ENCODE results near the gene NR6A1.

NR6A1 gene

DNA sequence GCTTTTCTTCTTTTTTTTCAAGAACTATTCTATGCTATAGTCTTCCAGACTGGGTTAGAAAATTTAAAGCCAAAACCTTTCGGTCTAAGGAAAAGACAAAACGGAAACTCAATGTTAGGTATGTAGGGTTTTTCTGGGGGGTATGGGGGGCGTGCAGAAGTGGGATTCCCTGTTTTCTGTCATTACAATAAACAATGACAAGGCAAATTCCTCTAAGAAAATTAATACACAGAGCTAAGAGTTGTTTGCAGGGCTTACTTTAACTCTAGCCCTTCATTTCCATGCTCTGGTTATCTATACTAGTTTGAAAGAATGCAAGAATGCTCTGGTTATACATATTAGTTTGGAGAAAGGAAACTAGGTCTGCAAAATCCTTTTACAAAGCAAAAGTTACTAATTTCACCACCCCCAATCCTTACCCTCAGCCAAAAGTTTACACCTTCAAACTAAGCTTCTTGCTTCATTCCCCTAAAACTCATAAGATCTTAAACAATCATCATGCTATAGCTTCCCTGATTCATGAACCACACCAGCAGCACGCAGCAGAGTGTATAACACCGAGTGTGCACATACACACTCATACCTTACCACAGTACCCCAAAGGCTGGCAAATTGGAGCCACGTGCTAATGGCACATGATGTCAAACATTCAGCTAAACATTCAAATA lies 174.8 kb downstream of the NR6A1 start:
- Histone ChIP-seq H3K9ac (no peak overlapping the region), H3K27me3 (ENCODE audit: control insufficient read depth, insufficient read depth, low read length) (no peaks in the 10 kb centered on the region), H3K79me2 (no peaks in the 10 kb centered on the region), H2AFZ (no peak overlapping the region), H3K4me2 (ENCODE audit: low read length) (no peak overlapping the region), H3K27ac (no peak overlapping the region), H3K4me1 (no peaks in the 10 kb centered on the region), H3K9me3 (ENCODE audit: control insufficient read depth, low read length) (no peaks in the 10 kb centered on the region), H3K36me3 (ENCODE audit: control insufficient read depth, insufficient read depth, low read length) (no peaks in the 10 kb centered on the region), H3K4me3 (ENCODE audit: low read depth, low read length) (no peak overlapping the region)
- TF ChIP-seq CTCF (IDR thresholded peaks at IDR 0.05): no peak

DNA sequence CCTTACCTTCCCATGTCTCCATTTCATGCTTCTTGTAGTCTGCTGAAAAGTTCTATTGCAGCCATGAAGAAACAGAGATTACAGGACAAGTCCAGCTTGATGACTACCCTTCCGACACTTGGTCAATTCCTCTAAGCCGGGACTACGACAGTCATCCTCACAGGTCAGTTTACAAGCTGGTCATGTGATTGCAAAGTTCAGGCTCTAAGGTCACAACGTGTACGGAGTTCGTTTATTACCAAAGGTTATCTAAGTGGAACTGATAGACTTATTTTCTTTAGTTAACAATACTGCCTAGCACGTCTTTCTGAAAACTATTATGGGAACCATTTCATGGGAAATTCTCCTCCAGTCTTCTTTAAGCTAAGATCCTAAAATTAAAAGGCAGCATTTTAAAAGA lies 175.4 kb downstream of the NR6A1 start:
- H3K4me1 ChIP-seq: no peaks in the 10 kb centered on the region
- H3K27ac ChIP-seq: no peak overlapping the region
- H3K27me3 ChIP-seq (ENCODE audit: control insufficient read depth, insufficient read depth, low read length): no peaks in the 10 kb centered on the region
- no peak overlapping the region for H3K4me3 ChIP-seq (ENCODE audit: low read depth, low read length)
- no peak overlapping the region for H3K4me2 ChIP-seq (ENCODE audit: low read length)
- no peaks in the 10 kb centered on the region for H3K79me2 ChIP-seq
- H3K9me3 ChIP-seq (ENCODE audit: control insufficient read depth, low read length): no peaks in the 10 kb centered on the region
- no peak overlapping the region for H2AFZ ChIP-seq
- no peaks in the 10 kb centered on the region for H3K36me3 ChIP-seq (ENCODE audit: control insufficient read depth, insufficient read depth, low read length)
- no peak overlapping the region for H3K9ac ChIP-seq
- TF ChIP-seq CTCF (IDR thresholded peaks at IDR 0.05): no peak

DNA sequence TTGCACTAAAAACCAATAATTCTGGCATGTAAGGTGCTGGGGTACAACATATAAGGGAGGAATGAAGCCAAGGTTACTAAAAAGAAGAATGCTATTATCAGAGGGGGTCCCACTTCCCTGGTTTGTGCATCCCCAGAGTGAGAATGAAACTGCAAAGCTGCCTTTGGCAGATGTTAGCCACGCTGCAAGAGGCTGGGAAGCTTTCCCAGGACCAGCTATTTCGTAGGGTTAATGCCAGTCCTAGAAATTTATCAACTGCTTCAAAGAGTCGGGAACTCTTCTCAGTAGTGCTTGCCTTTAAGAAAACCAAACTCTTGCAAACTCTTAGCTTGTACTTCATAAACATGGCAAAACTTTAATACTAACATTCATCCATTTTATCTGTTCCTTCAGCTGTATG lies 176.4 kb downstream of the NR6A1 start:
- no peaks in the 10 kb centered on the region for H3K36me3 ChIP-seq (ENCODE audit: control insufficient read depth, insufficient read depth, low read length)

GRCh38 chr9:124594225-124594624 lies 176.9 kb downstream of the NR6A1 start:
- no peaks in the 10 kb centered on the region for H3K36me3 ChIP-seq (ENCODE audit: control insufficient read depth, insufficient read depth, low read length)
- no peak overlapping the region for H3K27ac ChIP-seq
- H3K4me3 ChIP-seq (ENCODE audit: low read depth, low read length): no peak overlapping the region

More for the DNA sequence above, 176.4 kb downstream of the NR6A1 start:
- TF ChIP-seq CTCF (IDR thresholded peaks at IDR 0.05): no peak
- no peak overlapping the region for H2AFZ ChIP-seq
- H3K4me1 ChIP-seq: no peaks in the 10 kb centered on the region
- no peak overlapping the region for H3K4me3 ChIP-seq (ENCODE audit: low read depth, low read length)
- H3K4me2 ChIP-seq (ENCODE audit: low read length): no peak overlapping the region
- no peaks in the 10 kb centered on the region for H3K27me3 ChIP-seq (ENCODE audit: control insufficient read depth, insufficient read depth, low read length)
- no peak overlapping the region for H3K27ac ChIP-seq
- no peak overlapping the region for H3K9ac ChIP-seq
- H3K9me3 ChIP-seq (ENCODE audit: control insufficient read depth, low read length): no peaks in the 10 kb centered on the region
- no peaks in the 10 kb centered on the region for H3K79me2 ChIP-seq

More at GRCh38 chr9:124594225-124594624, 176.9 kb downstream of the NR6A1 start:
- Histone ChIP-seq H3K9me3 (ENCODE audit: control insufficient read depth, low read length) (no peaks in the 10 kb centered on the region), H3K4me2 (ENCODE audit: low read length) (no peak overlapping the region), H3K4me1 (no peaks in the 10 kb centered on the region), H3K79me2 (no peaks in the 10 kb centered on the region), H2AFZ (no peak overlapping the region), H3K27me3 (ENCODE audit: control insufficient read depth, insufficient read depth, low read length) (no peaks in the 10 kb centered on the region), H3K9ac (no peak overlapping the region)
- no peak for TF ChIP-seq CTCF (IDR thresholded peaks at IDR 0.05)

Data from parathyroid adenoma (tissue), 2 donors.